NCI-H2196 treated with DMSO at 0.1 percent for 48 hours (cell line): Measurements from ENCODE around the gene GNB3.
"Not testable (repeated sequence)": the region's sequence is repeated elsewhere in the genome, so short reads cannot be mapped to it uniquely, and the experiment has no call there.

Source experiments
- DNase-seq: peaks from one replicate; lab custom pipeline; 2025; ENCODE audit not compliant: unreplicated experiment; lab: John Stamatoyannopoulos, UW

The GNB3 gene

DNA sequence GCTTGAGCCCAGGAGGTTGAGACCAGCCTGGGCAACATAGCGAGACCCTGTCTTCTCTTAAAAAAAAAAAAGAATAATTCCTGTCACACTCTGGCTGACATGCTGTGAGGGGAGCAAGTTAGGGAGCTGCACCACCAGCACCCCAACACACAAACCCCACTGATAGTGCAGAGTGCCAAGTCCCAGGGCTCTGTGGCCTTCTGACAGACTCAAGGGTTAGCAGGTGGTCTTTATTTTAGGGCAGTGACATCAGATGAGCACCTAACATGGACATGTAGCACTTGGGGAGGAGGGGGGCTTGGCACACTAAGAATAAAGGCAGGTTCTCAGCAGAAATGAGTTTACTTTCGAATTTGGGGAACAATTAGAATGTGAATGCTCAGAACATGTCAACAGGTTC lies 18.1 kb downstream of the GNB3 start:
- DNase-seq = no peak

DNA sequence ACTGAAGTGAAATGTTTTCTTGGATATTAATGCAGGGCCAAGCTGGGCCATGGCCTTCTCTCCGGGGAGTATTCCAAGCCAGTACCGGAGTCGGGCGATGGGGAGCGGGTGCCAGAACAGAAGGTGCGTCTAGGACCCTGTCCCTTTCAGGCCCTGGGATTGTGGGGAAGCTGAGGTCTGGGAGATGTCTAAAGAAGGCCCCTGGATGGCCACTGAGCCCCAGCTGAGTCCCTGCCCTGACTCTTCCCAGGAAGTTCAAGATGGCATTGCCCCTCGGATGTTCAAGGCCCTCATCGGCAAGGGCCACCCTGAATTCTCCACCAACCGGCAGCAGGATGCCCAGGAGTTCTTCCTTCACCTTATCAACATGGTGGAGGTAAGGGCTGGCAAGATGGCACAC lies 19.4 kb downstream of the GNB3 start:
- DNase-seq = no peak

GRCh38 chr12:6860942-6861341 lies 20.2 kb downstream of the GNB3 start:
- DNase-seq = no peak

GRCh38 chr12:6861391-6861790 lies 20.7 kb downstream of the GNB3 start:
- DNase-seq = no peak

DNA sequence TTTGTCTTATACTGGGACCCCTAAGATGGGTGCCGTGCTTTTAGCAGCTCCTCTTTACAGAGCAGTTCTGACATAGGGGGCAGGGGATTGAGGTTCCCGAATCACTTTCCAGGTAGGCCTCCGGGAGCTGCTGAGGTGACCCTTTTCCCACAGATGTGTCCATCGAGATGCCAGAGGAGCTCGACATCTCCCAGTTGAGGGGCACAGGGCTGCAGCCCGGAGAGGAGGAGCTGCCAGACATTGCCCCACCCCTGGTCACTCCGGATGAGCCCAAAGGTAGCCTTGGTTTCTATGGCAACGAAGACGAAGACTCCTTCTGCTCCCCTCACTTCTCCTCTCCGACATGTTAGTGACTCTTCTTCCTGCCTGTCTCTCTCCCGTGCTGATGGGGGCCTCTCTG lies 22.3 kb downstream of the GNB3 start:
- no peak for DNase-seq

GRCh38 chr12:6863586-6864321 lies 23.0 kb downstream of the GNB3 start:
- DNase-seq = no peak

DNA sequence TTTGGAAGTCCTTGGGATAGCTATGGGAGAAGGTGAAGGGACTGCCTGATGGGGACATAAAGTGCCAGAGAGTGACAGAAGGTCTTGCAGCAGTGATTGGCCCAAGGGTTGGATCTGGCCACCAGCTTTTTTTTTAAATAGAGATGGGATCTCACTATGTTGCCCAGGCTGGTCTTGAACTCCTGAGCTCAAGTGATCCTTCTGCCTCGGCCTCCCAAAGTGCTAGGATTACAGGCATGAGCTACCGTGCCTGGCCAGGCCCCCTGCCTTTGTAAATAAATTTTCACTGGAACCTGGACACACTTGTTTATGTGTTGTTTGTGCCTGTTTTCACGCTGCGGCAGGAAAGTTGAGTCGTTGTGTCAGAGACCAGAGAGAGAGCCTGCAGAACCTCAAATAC lies 24.6 kb downstream of the GNB3 start:
- DNase-seq = not testable (repeated sequence)

DNA sequence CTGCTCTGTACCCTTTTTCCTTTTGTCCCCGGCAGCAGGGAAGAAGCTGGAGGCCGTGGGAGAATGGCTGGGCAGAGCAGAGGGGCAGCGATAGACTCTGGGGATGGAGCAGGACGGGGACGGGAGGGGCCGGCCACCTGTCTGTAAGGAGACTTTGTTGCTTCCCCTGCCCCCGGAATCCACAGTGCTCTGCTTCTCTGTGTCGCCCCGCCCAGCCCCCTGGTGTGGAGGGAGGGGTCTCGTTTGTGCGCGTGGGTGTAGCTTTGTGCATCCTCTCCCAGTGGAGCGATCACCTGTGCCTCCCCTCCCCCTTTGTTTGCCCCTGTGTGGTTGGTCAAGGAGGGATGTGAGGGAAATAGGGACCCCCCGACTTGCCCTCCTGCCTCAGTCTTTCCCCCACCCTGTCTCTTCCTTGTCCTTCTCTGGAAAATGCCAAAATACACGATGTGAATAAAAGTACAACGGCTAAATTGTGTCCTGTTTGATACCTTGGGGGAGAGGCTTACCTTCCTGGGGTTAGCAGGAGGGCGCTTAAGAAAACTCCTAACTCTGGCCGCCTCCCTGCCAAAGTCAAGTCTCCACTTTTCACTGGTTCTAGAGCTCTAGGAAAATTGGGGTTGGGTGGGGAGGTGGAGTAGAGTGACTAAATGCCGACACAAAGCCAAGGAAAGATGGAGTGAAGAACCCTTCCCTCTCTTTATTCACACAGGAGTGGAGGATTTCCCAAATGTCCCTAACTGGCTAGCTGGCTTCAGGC lies 25.6 kb downstream of the GNB3 start:
- no peak for DNase-seq

DNA sequence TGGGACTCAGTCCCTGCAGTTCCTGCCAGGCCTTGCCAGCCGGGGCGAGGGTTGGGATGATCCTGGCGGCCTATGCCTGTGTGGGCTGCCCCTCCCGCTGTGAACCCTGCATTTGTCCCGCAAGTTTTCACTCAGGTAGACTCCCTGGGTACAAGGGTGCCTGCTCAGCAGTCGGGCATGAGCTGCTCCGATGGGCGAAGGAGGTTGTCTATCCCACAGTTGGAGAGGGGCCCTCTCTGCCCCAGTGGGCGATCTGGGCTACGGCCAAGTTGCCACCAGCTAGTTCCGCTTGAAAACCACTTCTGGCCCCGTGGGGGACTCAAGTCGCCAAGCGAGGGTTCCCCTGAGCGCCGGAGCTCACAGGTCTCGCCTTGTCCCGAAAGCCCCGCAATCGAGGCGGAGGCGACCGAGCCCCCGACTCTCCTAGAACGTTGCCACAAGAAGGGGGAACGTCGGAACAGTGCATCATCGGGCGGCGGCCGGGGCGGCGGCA lies 26.2 kb downstream of the GNB3 start:
- DNase-seq = no peak

GRCh38 chr12:6867413-6868210 lies 26.9 kb downstream of the GNB3 start, which contains the start of gene TPI1:
TSS of gene TPI1 (plus strand) at chr12:6867531. CDS start at chr12:6867567, 36 bp downstream.
- DNase-seq = no peak

DNA sequence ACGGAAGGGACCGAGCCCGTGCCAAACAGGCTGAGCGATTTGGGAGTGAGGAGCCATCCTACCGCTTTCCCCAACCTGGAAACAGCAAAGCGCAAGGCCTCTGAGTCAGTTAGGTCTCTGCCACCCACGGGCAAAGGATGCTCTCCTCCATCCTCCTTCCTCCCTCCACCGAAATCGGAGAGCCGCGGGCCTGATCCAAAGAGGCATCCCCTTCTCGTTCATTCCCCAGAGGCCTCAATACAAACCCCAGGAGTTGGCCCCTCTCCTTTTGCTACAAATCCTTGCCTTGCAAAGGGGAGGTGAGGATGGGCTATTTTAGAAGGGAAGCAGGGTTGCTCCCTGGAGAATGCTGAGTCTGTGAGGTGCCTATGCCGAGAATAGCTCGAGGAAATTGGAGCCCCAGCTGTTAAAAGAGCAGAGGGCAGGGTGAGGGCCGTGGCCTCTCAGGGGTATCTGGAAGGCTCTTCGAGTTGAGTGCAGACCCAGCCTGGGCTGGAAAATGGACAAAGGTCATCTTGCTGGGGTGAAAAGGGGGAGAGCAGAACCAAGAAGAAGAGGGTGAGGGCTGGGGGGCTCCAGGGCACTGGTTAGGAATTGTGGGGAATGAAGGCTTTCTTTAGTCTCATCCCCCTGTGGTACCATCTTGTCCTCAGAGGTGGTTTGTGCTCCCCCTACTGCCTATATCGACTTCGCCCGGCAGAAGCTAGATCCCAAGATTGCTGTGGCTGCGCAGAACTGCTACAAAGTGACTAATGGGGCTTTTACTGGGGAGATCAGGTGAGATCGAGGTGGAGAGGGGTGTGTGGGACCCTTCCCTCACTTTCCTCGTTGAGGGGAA lies 27.7 kb downstream of the GNB3 start:
- DNase-seq = no peak

DNA sequence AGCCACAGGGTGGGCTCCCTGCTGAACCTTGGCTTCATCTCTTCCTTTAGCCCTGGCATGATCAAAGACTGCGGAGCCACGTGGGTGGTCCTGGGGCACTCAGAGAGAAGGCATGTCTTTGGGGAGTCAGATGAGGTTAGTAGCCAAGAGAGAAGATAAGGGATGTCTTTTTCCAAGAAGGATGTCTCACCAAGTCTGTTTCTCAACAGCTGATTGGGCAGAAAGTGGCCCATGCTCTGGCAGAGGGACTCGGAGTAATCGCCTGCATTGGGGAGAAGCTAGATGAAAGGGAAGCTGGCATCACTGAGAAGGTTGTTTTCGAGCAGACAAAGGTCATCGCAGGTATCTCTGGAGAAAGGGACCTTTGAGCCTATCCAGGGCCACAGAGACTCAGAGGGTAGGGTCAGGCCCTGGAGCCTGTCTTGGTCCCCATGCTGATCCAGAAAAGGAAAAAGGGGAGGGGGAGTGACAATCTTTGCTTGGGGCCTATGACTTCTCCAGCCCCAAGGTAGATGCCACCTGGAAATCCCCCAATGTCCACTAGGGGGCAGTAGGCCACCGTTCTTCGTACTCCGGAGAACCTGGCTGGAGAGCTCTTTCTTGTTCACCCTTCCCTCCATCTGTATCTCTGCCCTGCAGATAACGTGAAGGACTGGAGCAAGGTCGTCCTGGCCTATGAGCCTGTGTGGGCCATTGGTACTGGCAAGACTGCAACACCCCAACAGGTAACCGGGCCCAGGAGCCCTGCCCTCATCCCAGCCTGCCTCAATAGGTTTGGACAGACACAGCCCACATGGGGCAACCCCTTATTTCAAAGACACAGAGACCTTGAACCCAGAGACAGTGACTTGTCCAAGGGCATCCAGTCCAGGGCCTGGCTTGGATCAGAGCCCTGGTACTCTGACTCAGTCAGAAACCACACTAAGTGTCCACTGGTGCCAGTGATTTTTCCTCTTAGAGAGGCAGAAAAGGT lies 28.6 kb downstream of the GNB3 start:
- peak; percentile 13 for DNase-seq

GRCh38 chr12:6870304-6870703 lies 29.6 kb downstream of the GNB3 start:
- DNase-seq = not testable (repeated sequence)

DNA sequence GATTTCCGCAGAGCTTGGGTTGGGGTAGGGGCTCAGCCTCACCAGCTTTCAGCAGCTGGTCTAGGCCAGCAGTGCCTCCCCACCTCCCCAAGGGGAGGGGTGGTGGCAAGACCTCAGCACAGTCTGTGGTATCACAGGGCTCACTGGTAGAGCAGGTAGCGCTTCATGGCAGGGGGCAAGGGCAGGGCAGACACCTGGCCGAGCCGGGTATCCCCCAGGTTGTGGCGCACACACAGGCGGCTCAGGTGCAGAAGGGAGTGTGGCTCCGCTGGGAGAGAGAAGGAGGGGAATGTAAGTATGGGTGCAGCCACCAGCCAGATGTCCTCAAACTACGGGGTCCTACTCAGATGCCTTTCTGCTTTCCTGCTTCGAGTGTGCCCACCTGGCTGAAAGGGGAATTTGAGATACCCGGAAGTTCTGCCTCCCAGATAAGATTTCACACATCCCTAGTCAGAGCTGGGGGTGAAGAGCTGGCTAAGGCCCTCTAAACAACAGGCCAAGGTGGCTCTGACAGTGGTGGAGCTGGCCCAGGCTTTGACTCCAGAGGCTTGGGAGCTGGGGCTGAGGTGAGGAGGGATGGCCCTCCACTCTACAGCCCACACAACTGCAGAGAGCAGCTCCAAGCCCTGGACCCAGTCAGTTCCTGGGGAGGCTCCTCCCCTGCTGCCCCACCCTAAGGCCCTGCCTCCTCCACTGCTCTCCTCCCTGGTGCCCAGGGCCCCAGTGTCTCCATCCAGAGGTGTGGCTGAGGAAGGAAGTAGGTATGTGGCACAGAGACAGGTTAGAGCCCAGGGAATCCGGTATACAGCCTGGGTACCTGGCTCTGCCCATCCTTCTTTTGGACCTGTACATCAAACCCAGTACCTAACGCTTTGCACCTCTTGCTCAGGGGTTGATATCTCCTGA lies 30.6 kb downstream of the GNB3 start:
- no peak for DNase-seq

DNA sequence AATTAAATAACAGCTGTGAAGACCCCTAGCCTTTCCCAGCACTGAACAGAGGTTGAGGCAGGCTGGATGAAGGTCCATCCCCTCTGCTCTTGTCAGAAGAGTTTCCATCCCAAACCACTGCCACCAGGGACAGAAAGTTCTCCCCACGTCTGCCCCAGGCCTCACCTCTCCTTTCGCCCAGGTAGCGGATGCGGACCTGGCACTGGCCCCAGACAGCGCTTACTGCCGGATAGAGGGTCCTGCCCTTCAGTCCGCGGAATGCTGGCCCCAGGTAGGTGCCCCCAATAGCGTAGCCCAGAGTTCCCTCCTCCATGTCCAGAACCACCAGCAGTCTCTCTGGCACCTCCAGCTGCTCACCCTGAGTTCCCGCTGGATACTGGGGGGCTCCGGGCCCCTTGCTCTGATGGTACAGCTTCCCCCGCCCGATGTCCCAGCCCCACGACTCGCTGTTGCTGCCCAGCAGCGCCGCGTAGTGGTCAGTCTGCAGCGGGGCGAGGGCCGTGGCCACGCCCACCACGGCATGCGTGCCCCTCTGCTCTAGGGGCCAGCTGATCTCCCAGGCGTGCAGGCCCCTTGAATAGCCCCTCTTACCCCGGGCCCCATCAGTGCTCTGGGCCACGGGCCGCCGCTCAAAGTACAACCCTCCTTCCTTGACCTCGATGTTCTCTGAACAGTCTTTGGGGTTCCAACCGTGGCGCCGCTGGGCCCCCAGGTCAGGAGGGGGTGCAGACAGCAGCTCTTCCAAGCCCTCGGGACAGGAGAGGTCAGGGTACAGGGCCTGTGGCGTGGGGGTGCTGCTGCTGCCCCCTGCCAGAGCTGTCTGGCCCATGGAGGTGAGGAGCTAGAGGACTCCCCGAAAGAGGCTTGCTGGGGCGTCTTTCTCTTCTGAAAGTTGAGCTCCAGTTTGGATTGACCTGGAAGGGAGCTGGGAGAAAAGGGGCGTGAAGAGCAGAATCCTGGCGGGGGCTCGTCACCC lies 31.6 kb downstream of the GNB3 start:
- DNase-seq = peak; percentile 4

- peak; percentile 63 for DNase-seq
Observed at GRCh38 chr12:6873094-6874014, 32.6 kb downstream of the GNB3 start, which contains the start of gene SPSB2. TSS of gene SPSB2 (minus strand) at chr12:6873303. CDS start at chr12:6872901, 402 bp downstream.
